H9 (cell line): ENCODE data around the gene TRMT11. TPM values are rescaled to one million over a fixed set of nuclear protein-coding genes. Genes with fewer than 3 reads are reported as not detected.

ENCODE experiments used
- DNase-seq: peaks from one replicate; pipeline ENCODE4 v3.0.0-alpha.2; 2017
- H2AFZ ChIP-seq: one replicate; pipeline ENCODE4 v1.6.1; 2013; ENCODE audit warnings: mild to moderate bottlenecking, low read length, control low read depth, moderate library complexity
- H2AK5ac ChIP-seq: 2 replicates; pipeline ENCODE4 v1.6.1; 2013; ENCODE audit warnings: low read length, control low read depth, mixed read lengths; ENCODE audit not compliant: insufficient read length
- H2BK120ac ChIP-seq: one replicate; pipeline ENCODE4 v1.6.1; 2013; ENCODE audit warnings: low read depth, mild to moderate bottlenecking, low read length, control low read depth, inconsistent platforms; ENCODE audit not compliant: poor library complexity, severe bottlenecking
- H2BK12ac ChIP-seq: 2 replicates; pipeline ENCODE4 v1.6.1; 2013; ENCODE audit warnings: low read length, control low read depth, mixed read lengths, low read depth; ENCODE audit not compliant: insufficient read length
- H2BK15ac ChIP-seq: 2 replicates; pipeline ENCODE4 v1.6.1; 2013; ENCODE audit warnings: low read depth, low read length, control low read depth
- H2BK20ac ChIP-seq: one replicate; pipeline ENCODE4 v1.6.1; 2013; ENCODE audit warnings: low read depth, mild to moderate bottlenecking, low read length, control low read depth, inconsistent platforms; ENCODE audit not compliant: poor library complexity, severe bottlenecking
- H2BK5ac ChIP-seq: 2 replicates; pipeline ENCODE4 v1.6.1; 2013; ENCODE audit warnings: low read length, control low read depth, mixed read lengths; ENCODE audit not compliant: insufficient read length
- H3K14ac ChIP-seq: 2 replicates; pipeline ENCODE4 v1.6.1; 2013; ENCODE audit warnings: low read length, control low read depth; ENCODE audit not compliant: insufficient read depth
- H3K18ac ChIP-seq: 2 replicates; pipeline ENCODE4 v1.6.1; 2013; ENCODE audit warnings: low read depth, mild to moderate bottlenecking, mixed read lengths, low read length, control low read depth; ENCODE audit not compliant: insufficient read length
- H3K23ac ChIP-seq: 2 replicates; pipeline ENCODE4 v1.6.1; 2013; ENCODE audit warnings: low read length, control low read depth, mixed read lengths, low read depth; ENCODE audit not compliant: insufficient read length
- H3K23me2 ChIP-seq: 2 replicates; pipeline ENCODE4 v1.6.1; 2013; ENCODE audit warnings: low read depth, mild to moderate bottlenecking, mixed read lengths, low read length, control low read depth; ENCODE audit not compliant: insufficient read length, poor library complexity, severe bottlenecking
- H3K27ac ChIP-seq: 2 replicates; pipeline ENCODE4 v1.5.1; 2013; ENCODE audit warnings: low read length, control low read depth, mixed read lengths, low read depth; ENCODE audit not compliant: insufficient read length
- H3K27me3 ChIP-seq: 2 replicates; pipeline ENCODE4 v1.6.1; 2013; ENCODE audit warnings: low read length, control low read depth, inconsistent platforms; ENCODE audit not compliant: insufficient read depth
- H3K4ac ChIP-seq: 2 replicates; pipeline ENCODE4 v1.6.1; 2013; ENCODE audit warnings: low read depth, mild to moderate bottlenecking, control low read depth, inconsistent platforms, low read length, moderate library complexity
- H3K4me1 ChIP-seq: 2 replicates; pipeline ENCODE4 v1.6.1; 2013; ENCODE audit warnings: low read length, control low read depth, inconsistent platforms; ENCODE audit not compliant: insufficient read depth
- H3K4me2 ChIP-seq: 2 replicates; pipeline ENCODE4 v1.6.1; 2013; ENCODE audit warnings: low read length, control low read depth, mixed read lengths; ENCODE audit not compliant: insufficient read length, insufficient read depth
- H3K56ac ChIP-seq: 2 replicates; pipeline ENCODE4 v1.6.1; 2013; ENCODE audit warnings: low read depth, mild to moderate bottlenecking, mixed read lengths, low read length, control low read depth; ENCODE audit not compliant: insufficient read length
- H3K79me1 ChIP-seq: 2 replicates; pipeline ENCODE4 v1.6.1; 2013; ENCODE audit warnings: low read depth, mild to moderate bottlenecking, moderate library complexity, low read length, control low read depth, inconsistent platforms; ENCODE audit not compliant: insufficient read depth, poor library complexity, severe bottlenecking
- H3K79me2 ChIP-seq: 2 replicates; pipeline ENCODE4 v1.6.1; 2013; ENCODE audit warnings: low read length, control low read depth, inconsistent platforms; ENCODE audit not compliant: insufficient read depth
- H3K9ac ChIP-seq: 2 replicates; pipeline ENCODE4 v1.6.1; 2013; ENCODE audit warnings: low read length, control low read depth, mixed read lengths; ENCODE audit not compliant: insufficient read length; ENCODE audit errors: extremely low read depth
- H3K9me3 ChIP-seq: one replicate; pipeline ENCODE4 v1.6.1; 2013; ENCODE audit warnings: low read depth, low read length, inconsistent platforms; ENCODE audit not compliant: control insufficient read depth
- H3T11ph ChIP-seq: one replicate; pipeline ENCODE4 v1.6.1; 2013; ENCODE audit warnings: mild to moderate bottlenecking, low read length, control low read depth, inconsistent platforms
- H4K20me1 ChIP-seq: one replicate; pipeline ENCODE4 v1.6.1; 2013; ENCODE audit not compliant: control insufficient read depth, insufficient read length, insufficient read depth
- H4K5ac ChIP-seq: 2 replicates; pipeline ENCODE4 v1.6.1; 2013; ENCODE audit warnings: low read depth, mild to moderate bottlenecking, mixed read lengths, low read length, control low read depth; ENCODE audit not compliant: insufficient read length
- H4K8ac ChIP-seq: replicated peaks from 2 replicates; pipeline ENCODE4 v1.6.1; 2013; ENCODE audit warnings: low read length, control low read depth, mixed read lengths, low read depth; ENCODE audit not compliant: insufficient read length
- H4K91ac ChIP-seq: 2 replicates; pipeline ENCODE4 v1.6.1; 2013; ENCODE audit warnings: low read depth, mild to moderate bottlenecking, moderate library complexity, mixed read lengths, low read length, control low read depth; ENCODE audit not compliant: insufficient read length
- H3K27ac Mint-ChIP-seq, 3 experiments: 2 replicates in 2 of 3; 3 replicates in 1 of 3; pipeline ENCODE4 v1.8.0; 2020 to 2021; ENCODE audit warnings: mixed read lengths in 3 of 3, mild to moderate bottlenecking in 1 of 3, moderate library complexity in 1 of 3
- H3K27me3 Mint-ChIP-seq: 2 replicates; pipeline ENCODE4 v1.8.0; 2021; ENCODE audit warnings: low read depth, mild to moderate bottlenecking, moderate library complexity, mixed read lengths
- H3K36me3 Mint-ChIP-seq, 3 experiments: 2 replicates in 2 of 3; 3 replicates in 1 of 3; pipeline ENCODE4 v1.8.0; 2020 to 2021; ENCODE audit warnings: low read depth in 3 of 3, mixed read lengths in 3 of 3; ENCODE audit not compliant: insufficient read depth in 1 of 3
- H3K4me1 Mint-ChIP-seq, 2 experiments: 2 replicates each; pipeline ENCODE4 v1.8.0; 2020; ENCODE audit warnings: mixed read lengths in 2 of 2
- H3K4me3 Mint-ChIP-seq, 2 experiments: 2 replicates in 1 of 2; 3 replicates in 1 of 2; pipeline ENCODE4 v1.8.0; 2020 to 2021; ENCODE audit warnings: mild to moderate bottlenecking in 2 of 2, mixed read lengths in 2 of 2, moderate library complexity in 1 of 2
- H3K9me3 Mint-ChIP-seq, 2 experiments: 2 replicates in 1 of 2; 3 replicates in 1 of 2; pipeline ENCODE4 v1.8.0; 2020; ENCODE audit warnings: mild to moderate bottlenecking in 2 of 2, mixed read lengths in 2 of 2, moderate library complexity in 1 of 2
- CTCF ChIP-seq: fragments of 200-600 bp; sonication (generic); conservative IDR thresholded peaks from 3 replicates; pipeline ENCODE4 v1.8.0; 2021; ENCODE audit warnings: antibody characterized with exemption, mild to moderate bottlenecking
- WGBS: extraction: QIAGEN DNeasy Blood & Tissue Kit; methylation state at CpG from one replicate; pipeline ENCODE4 v1.1.7; 2013; ENCODE audit warnings: missing lambda C conversion rate, low lambda C conversion rate, mixed read lengths; ENCODE audit not compliant: insufficient read length; ENCODE audit errors: extremely low coverage; 5-methylcytosine and 5-hydroxymethylcytosine counted together
- total RNA-seq: library from RNA; stranded (reverse); gene quantifications from 2 replicates; pipeline ENCODE4 v1.2.1, GENCODE V29; 2021

TRMT11 gene
- total RNA-seq, 1 experiment from 2014 or later = 31.1 TPM

GRCh38 chr6:125944434-125944816, 41.9 kb upstream of the TRMT11 start:
- no peaks in the 10 kb centered on the region for H3K27me3 ChIP-seq
- no peaks in the 10 kb centered on the region for H3K23me2 ChIP-seq
- no peak overlapping the region for H2BK5ac ChIP-seq
- Mint-ChIP-seq H3K9me3 (no peaks in the 10 kb centered on the region), H3K27ac (no peak overlapping the region), H3K27me3 (peaks cover 4% of the 10 kb centered on the region), H3K4me3 (no peak overlapping the region), H3K4me1 (no peaks in the 10 kb centered on the region), H3K36me3 (no peaks in the 10 kb centered on the region)
- H3K79me1 ChIP-seq = no peaks in the 10 kb centered on the region
- no peak overlapping the region for H2AFZ ChIP-seq
- H3K18ac ChIP-seq = no peak overlapping the region
- DNase-seq = no peak
- no peak for TF ChIP-seq CTCF
- H2AK5ac ChIP-seq = no peak overlapping the region
- no peak overlapping the region for H2BK12ac ChIP-seq
- H4K5ac ChIP-seq = no peak overlapping the region
- no peaks in the 10 kb centered on the region for H3K4me1 ChIP-seq
- no peak overlapping the region for H3K27ac ChIP-seq
- no CpG with 5 or more reads among the region's 5 CpGs for WGBS
- no peak overlapping the region for H3K56ac ChIP-seq
- no peak overlapping the region for H2BK20ac ChIP-seq
- H2BK120ac ChIP-seq = no peak overlapping the region
- H4K20me1 ChIP-seq = no peaks in the 10 kb centered on the region
- H3T11ph ChIP-seq = no peak overlapping the region
- H3K9me3 ChIP-seq = no peaks in the 10 kb centered on the region
- no peak overlapping the region for H3K4me2 ChIP-seq
- no peak overlapping the region for H3K23ac ChIP-seq
- no peaks in the 10 kb centered on the region for H3K79me2 ChIP-seq
- H3K9ac ChIP-seq = no peak overlapping the region
- no peak overlapping the region for H3K4ac ChIP-seq
- H2BK15ac ChIP-seq = no peak overlapping the region
- H3K14ac ChIP-seq = no peak overlapping the region
- no peak overlapping the region for H4K91ac ChIP-seq
- no peak overlapping the region for H4K8ac ChIP-seq
